HFFc6 (cell line): ENCODE results near the gene POLA1. TPM values are rescaled to one million over a fixed set of nuclear protein-coding genes. Genes with fewer than 3 reads are reported as not detected.

Experiments
- DNase-seq: peaks from one replicate; pipeline ENCODE4 v3.0.0-alpha.2; 2018
- H3K27ac Mint-ChIP-seq: 2 replicates; pipeline ENCODE4 v1.8.0; 2020; ENCODE audit warnings: mild to moderate bottlenecking, mixed read lengths
- H3K27me3 Mint-ChIP-seq: 2 replicates; pipeline ENCODE4 v1.8.0; 2021; ENCODE audit warnings: mild to moderate bottlenecking, moderate library complexity, mixed read lengths; ENCODE audit not compliant: insufficient read depth
- H3K36me3 Mint-ChIP-seq: 2 replicates; pipeline ENCODE4 v1.8.0; 2021; ENCODE audit warnings: low read depth, mixed read lengths
- H3K4me1 Mint-ChIP-seq: 2 replicates; pipeline ENCODE4 v1.8.0; 2020; ENCODE audit warnings: low read depth, mixed read lengths
- H3K4me3 Mint-ChIP-seq: 2 replicates; pipeline ENCODE4 v1.8.0; 2020; ENCODE audit warnings: mild to moderate bottlenecking, moderate library complexity, mixed read lengths
- H3K9me3 Mint-ChIP-seq: 2 replicates; pipeline ENCODE4 v1.8.0; 2020; ENCODE audit warnings: mild to moderate bottlenecking, mixed read lengths
- total RNA-seq, 6 experiments: library from RNA; stranded (reverse); fragmentation: NEBNext Ultra II Directional; extraction: Animal tissue kit (Norgen Biotek cat#: 25700); gene quantifications; 2 replicates in 1 of 6; 3 replicates in 5 of 6; pipeline ENCODE4 v1.2.3, GENCODE V29; 2021
- TF ChIP-seq, protein P1 (sequence below): fragments of 200-600 bp; sonication (generic); IDR thresholded peaks from 2 replicates; pipeline ENCODE4 v1.5.0; 2021; ENCODE audit warnings: antibody characterized with exemption, mild to moderate bottlenecking

The POLA1 gene
- total RNA-seq, 6 experiments from 2014 or later: 6.5 to 12.5 (median 11.0) TPM

DNA sequence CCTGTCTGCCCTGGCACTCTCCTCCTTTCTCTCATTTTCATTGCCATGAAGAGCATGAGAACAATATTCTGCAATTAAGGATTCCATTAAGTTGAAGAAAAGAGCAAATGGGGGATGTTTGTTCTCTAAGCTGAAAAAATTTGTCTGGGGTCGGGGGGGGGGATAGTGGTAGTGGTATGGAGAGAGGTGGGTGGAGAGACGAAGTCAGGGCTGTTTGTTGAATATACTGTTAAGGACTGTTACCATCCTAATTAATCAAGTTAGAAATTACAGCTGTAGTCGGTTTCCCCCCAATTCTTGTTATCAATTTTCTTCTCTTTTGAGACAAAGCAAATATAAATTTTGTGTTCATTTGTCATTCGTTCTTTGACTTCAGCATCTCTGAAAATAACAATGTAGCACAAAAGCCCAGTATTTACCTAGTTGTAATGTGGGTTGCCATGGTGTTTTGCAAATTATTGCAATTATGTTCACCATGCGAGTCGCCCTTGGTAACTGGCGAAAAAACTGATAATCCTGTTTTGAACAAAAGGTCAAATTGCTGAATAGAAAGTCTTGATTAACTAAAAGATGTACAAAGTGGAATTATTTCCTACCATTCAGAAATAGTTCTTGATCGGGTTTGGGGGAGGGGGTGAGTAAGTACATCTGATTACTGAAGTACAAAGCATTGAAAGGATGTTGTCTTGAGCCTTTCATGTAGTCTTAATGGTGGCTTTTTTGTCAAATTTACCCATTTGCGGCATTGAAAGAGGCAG, 183.0 kb downstream of the POLA1 start:
- Mint-ChIP-seq H3K4me3 (no peak overlapping the region), H3K36me3 (no peaks in the 10 kb centered on the region), H3K27me3 (no peaks in the 10 kb centered on the region; the same call in 1 of the 2 replicates), H3K27ac (no peak overlapping the region), H3K4me1 (0 out of 2 replicates have a peak, but pooled peaks cover 4% of the 10 kb centered on the region), H3K9me3 (no peaks in the 10 kb centered on the region)
- DNase-seq: no peak
- TF ChIP-seq, protein P1, sequence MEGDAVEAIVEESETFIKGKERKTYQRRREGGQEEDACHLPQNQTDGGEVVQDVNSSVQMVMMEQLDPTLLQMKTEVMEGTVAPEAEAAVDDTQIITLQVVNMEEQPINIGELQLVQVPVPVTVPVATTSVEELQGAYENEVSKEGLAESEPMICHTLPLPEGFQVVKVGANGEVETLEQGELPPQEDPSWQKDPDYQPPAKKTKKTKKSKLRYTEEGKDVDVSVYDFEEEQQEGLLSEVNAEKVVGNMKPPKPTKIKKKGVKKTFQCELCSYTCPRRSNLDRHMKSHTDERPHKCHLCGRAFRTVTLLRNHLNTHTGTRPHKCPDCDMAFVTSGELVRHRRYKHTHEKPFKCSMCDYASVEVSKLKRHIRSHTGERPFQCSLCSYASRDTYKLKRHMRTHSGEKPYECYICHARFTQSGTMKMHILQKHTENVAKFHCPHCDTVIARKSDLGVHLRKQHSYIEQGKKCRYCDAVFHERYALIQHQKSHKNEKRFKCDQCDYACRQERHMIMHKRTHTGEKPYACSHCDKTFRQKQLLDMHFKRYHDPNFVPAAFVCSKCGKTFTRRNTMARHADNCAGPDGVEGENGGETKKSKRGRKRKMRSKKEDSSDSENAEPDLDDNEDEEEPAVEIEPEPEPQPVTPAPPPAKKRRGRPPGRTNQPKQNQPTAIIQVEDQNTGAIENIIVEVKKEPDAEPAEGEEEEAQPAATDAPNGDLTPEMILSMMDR: no peak

DNA sequence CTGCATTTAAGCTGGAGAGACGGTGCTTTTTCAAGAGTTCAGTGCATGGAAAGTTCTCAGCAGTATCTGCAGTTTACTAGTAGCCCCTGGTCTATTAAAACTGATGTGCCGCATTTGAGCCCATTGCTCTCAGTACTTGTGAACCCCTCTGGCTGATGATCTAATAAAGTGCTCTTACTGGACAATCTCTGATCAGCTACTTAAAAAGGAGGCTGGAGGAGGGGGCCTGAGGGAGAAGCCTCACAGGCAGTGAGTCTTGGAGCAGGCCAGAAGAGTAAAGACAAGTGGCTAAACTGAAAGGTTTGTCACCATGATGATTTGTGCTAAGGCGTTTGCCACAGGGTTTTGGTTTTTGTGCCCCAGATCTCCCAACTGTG, 183.6 kb downstream of the POLA1 start:
- H3K4me1 Mint-ChIP-seq: peaks cover 4% of the 10 kb centered on the region; the same call in 1 of the 2 replicates
- no peaks in the 10 kb centered on the region for H3K36me3 Mint-ChIP-seq
- no peak overlapping the region for H3K27ac Mint-ChIP-seq
- no peaks in the 10 kb centered on the region; the same call in 1 of the 2 replicates for H3K27me3 Mint-ChIP-seq
- no peaks in the 10 kb centered on the region for H3K9me3 Mint-ChIP-seq
- DNase-seq: no peak
- TF ChIP-seq, protein P1: no peak
- H3K4me3 Mint-ChIP-seq: no peak overlapping the region

DNA sequence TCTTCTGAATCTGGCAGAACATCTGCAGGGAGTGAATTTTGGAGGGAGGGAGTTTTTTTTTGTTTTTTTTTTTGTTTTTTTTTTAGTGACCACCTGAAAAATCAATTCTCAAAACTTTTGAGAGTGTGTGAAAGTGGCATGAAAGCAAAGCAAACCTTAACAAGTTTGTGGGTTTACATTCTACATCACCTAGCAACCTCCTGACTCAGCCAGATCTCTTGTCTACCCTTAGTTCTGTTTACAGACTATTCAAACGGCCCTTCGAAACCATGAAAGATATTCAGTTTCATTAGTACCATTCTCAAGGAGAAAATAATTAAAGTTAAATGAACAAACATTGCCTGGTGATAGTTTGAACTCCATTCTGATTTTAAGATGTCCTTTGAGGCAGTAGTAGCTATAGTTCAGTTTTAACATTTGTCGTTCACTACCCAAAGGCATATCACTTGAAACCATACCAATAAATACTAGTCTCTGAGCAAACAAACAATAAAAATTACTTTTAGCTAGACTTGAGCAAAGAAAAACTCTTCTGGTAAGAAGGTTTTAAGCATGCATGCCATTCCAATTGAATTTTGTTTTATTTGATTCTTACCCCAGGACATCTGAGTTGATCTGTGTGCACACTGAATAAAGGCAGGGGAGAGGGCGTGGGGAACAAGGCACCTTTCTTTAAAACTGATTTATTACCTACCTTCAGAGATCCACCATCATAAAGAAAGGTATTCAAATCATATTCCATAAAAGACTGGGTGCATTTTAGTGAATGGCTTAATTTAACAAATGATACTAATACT, 184.3 kb downstream of the POLA1 start:
- Mint-ChIP-seq H3K27me3 (no peaks in the 10 kb centered on the region; the same call in 1 of the 2 replicates), H3K27ac (no peak overlapping the region), H3K36me3 (no peaks in the 10 kb centered on the region), H3K4me3 (no peak overlapping the region), H3K4me1 (peaks cover 12% of the 10 kb centered on the region; the same call in 1 of the 2 replicates), H3K9me3 (no peaks in the 10 kb centered on the region)
- DNase-seq: no peak
- TF ChIP-seq, protein P1: no peak

DNA sequence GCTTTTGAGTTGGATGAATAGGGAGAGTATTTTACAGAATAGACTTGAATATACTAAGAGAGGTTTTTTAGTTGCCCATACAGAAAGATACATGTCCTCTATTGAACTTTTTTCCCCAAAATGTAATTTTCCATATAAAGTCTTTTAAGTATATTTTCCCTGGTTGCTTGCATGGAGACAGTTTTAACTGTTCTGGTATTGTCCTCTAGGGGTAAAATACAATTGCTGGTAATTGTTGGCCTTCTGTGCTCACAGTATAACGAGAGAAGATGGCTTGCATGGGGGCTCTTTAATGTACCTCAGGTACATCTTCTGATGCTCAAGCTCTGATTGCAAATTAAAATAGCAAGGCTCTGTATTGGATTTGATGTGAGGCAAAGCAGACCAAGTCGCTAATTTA, 186.0 kb downstream of the POLA1 start:
- TF ChIP-seq, protein P1: no peak
- no peaks in the 10 kb centered on the region for H3K9me3 Mint-ChIP-seq

DNA sequence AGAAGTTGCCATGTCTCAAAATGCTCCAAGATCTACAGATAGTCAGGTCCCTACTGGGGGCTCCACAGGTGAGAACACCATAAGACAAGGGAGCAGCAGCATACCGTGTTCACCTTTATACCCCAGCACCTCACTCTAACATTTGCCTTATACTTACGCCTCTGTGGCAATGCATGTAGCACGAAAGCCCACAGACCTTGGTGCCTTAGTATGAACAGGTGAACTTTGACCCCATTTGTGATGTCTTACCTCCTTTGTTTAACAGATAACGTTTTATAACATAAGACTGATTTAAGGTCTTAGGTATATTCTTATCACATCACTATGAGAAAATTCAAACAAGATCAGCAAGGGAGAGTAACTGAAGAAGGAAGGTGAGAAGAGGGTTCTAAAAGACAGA, 193.2 kb downstream of the POLA1 start:
- H3K27me3 Mint-ChIP-seq: no peaks in the 10 kb centered on the region; the same call in 1 of the 2 replicates
- H3K36me3 Mint-ChIP-seq: no peaks in the 10 kb centered on the region
- TF ChIP-seq, protein P1: no peak
- H3K4me1 Mint-ChIP-seq: peaks cover 11% of the 10 kb centered on the region; the same call in 1 of the 2 replicates
- no peak for DNase-seq
- no peak overlapping the region for H3K4me3 Mint-ChIP-seq
- H3K9me3 Mint-ChIP-seq: no peaks in the 10 kb centered on the region
- no peak overlapping the region for H3K27ac Mint-ChIP-seq

More for the DNA sequence above, 186.0 kb downstream of the POLA1 start:
- no peak overlapping the region for H3K4me3 Mint-ChIP-seq
- no peak for DNase-seq
- peaks cover 11% of the 10 kb centered on the region; the same call in 1 of the 2 replicates for H3K4me1 Mint-ChIP-seq
- no peaks in the 10 kb centered on the region; the same call in 1 of the 2 replicates for H3K27me3 Mint-ChIP-seq
- no peaks in the 10 kb centered on the region for H3K36me3 Mint-ChIP-seq
- H3K27ac Mint-ChIP-seq: no peak overlapping the region
